Mammary epithelial cell (primary cell): ENCODE results near the gene NUDT22.

Experiments used
- CTCF ChIP-seq, 2 donors: IDR thresholded peaks in 1 of 2; conservative IDR thresholded peaks in 1 of 2; 2 replicates each; pipeline ENCODE4 v1.5.1; 2011 to 2012; ENCODE audit warnings: inconsistent platforms in 2 of 2, low read length in 2 of 2, mild to moderate bottlenecking in 2 of 2, control low read depth in 1 of 2, low read depth in 1 of 2; ENCODE audit not compliant: insufficient read depth in 1 of 2; ENCODE audit errors: extremely low read depth in 1 of 2
- EZH2 ChIP-seq: IDR thresholded peaks from 2 replicates; pipeline ENCODE4 v1.6.1; 2012; ENCODE audit warnings: low read length, inconsistent platforms, borderline replicate concordance

GRCh38 chr11:64252003-64252872, 26.2 kb downstream of the NUDT22 start:
- peak; percentile 40 to 59 for TF ChIP-seq CTCF (conservative IDR thresholded peaks at IDR 0.05 in 1 of 2, IDR thresholded peaks at IDR 0.05 in 1 of 2; ENCODE audit: extremely low read depth in 1 of 2, insufficient read depth in 1 of 2, low read depth in 1 of 2, low read length in 2 of 2)
- no peak for TF ChIP-seq EZH2
